H1 (cell line): ENCODE measurements around the gene TSC22D1. TPM values are rescaled to one million over a fixed set of nuclear protein-coding genes. Genes with fewer than 3 reads are reported as not detected.
A peak's percentile ranks its signal among the peaks of the same experiment; 100 is the strongest.

Experiments
- CTCF ChIA-PET: fragments of 300-600 bp; sonication (Branson Sonifier 250); formaldehyde crosslinking; loops from one replicate; lab custom pipeline; 2021; ENCODE audit not compliant: partially characterized antibody; lab: Charles Lee
- POLR2A ChIA-PET: fragments of 300-600 bp; sonication (Branson Sonifier 250); formaldehyde crosslinking; loops from one replicate; lab custom pipeline; 2021; ENCODE audit warnings: inconsistent platforms; ENCODE audit not compliant: partially characterized antibody; lab: Charles Lee
- DNase-seq, 2 experiments: peaks; one replicate each; pipeline versions ENCODE4 v3.0.0 to v3.0.0-alpha.2; 2010 to 2022; ENCODE audit warnings: low spot score in 2 of 2, low read depth in 1 of 2, mixed read lengths in 1 of 2
- FAIRE-seq: peaks from 2 replicates; lab custom pipeline; 2011; peaks lifted over from hg19 to GRCh38; lab: Jason Lieb, UNC
- H2AFZ ChIP-seq: 2 replicates; pipeline ENCODE4 v1.8.1; 2012; ENCODE audit warnings: low read length, inconsistent platforms
- H2AK5ac ChIP-seq: 2 replicates; pipeline ENCODE4 v1.6.1; 2013; ENCODE audit warnings: low read depth, low read length
- H2BK120ac ChIP-seq: replicated peaks from 2 replicates; pipeline ENCODE3; 2013; ENCODE audit warnings: low read depth, low read length, inconsistent platforms
- H2BK12ac ChIP-seq: 2 replicates; pipeline ENCODE4 v1.6.1; 2013; ENCODE audit warnings: low read depth, low read length
- H2BK15ac ChIP-seq: 2 replicates; pipeline ENCODE4 v1.6.1; 2013; ENCODE audit warnings: low read length
- H2BK20ac ChIP-seq: 2 replicates; pipeline ENCODE4 v1.6.1; 2013; ENCODE audit warnings: low read length
- H2BK5ac ChIP-seq: 2 replicates; pipeline ENCODE4 v1.6.1; 2013; ENCODE audit warnings: low read depth, low read length
- H3K14ac ChIP-seq: 2 replicates; pipeline ENCODE4 v1.6.1; 2013; ENCODE audit warnings: inconsistent platforms; ENCODE audit not compliant: insufficient read length
- H3K18ac ChIP-seq: 2 replicates; pipeline ENCODE4 v1.6.1; 2013; ENCODE audit warnings: low read length; ENCODE audit errors: extremely low read depth
- H3K23ac ChIP-seq: 2 replicates; pipeline ENCODE4 v1.6.1; 2013; ENCODE audit warnings: inconsistent platforms; ENCODE audit not compliant: insufficient read length
- H3K23me2 ChIP-seq: 2 replicates; pipeline ENCODE4 v1.6.1; 2013; ENCODE audit warnings: low read depth, low read length
- H3K27ac ChIP-seq: 2 replicates; pipeline ENCODE4 v1.6.1; 2011; ENCODE audit warnings: low read depth, low read length, inconsistent platforms
- H3K27me3 ChIP-seq, 4 experiments: replicated peaks in 1 of 4; 1 replicate in 1 of 4; 2 replicates in 3 of 4; pipeline versions ENCODE4 v1.6.1 to v1.8.1; 2011 to 2013; ENCODE audit warnings: low read length in 3 of 4, mild to moderate bottlenecking in 3 of 4, inconsistent platforms in 2 of 4, mixed read lengths in 2 of 4, moderate library complexity in 1 of 4; ENCODE audit not compliant: control insufficient read depth in 3 of 4, insufficient read depth in 3 of 4; ENCODE audit errors: extremely low read depth in 1 of 4
- H3K36me3 ChIP-seq, 4 experiments: 2 replicates each; pipeline versions ENCODE4 v1.6.1 to v1.8.1; 2011 to 2013; ENCODE audit warnings: mild to moderate bottlenecking in 4 of 4, low read length in 3 of 4, moderate library complexity in 2 of 4, control low read depth in 1 of 4, inconsistent platforms in 1 of 4; ENCODE audit not compliant: insufficient read depth in 4 of 4, control insufficient read depth in 2 of 4
- H3K4ac ChIP-seq: replicated peaks from 2 replicates; pipeline ENCODE3; 2013; ENCODE audit warnings: low read length, low read depth, mixed read lengths, inconsistent platforms; ENCODE audit not compliant: insufficient read length
- H3K4me1 ChIP-seq, 4 experiments: replicated peaks in 1 of 4; 1 replicate in 1 of 4; 2 replicates in 3 of 4; pipeline versions ENCODE4 v1.6.1 to v1.8.1; 2011 to 2013; ENCODE audit warnings: low read length in 3 of 4, inconsistent platforms in 2 of 4, mixed read lengths in 1 of 4; ENCODE audit not compliant: insufficient read depth in 4 of 4, control insufficient read depth in 3 of 4
- H3K4me2 ChIP-seq, 2 experiments: 2 replicates each; pipeline versions ENCODE4 v1.6.1 to v1.8.1; 2011 to 2013; ENCODE audit warnings: low read depth in 2 of 2, low read length in 2 of 2, control low read depth in 1 of 2, inconsistent platforms in 1 of 2, mild to moderate bottlenecking in 1 of 2; ENCODE audit not compliant: insufficient read depth in 1 of 2
- H3K4me3 ChIP-seq, 4 experiments: fragments of 200-600, 300-600 bp in 1 of 4; sonication (generic), shearing (Covaris generic), sonication (Bioruptor Twin) in 1 of 4; 2 replicates each; pipeline versions ENCODE4 v1.5.1 to v1.8.1; 2011 to 2016; ENCODE audit warnings: low read length in 4 of 4, low read depth in 3 of 4, control low read depth in 2 of 4, inconsistent platforms in 2 of 4, mild to moderate bottlenecking in 2 of 4, mixed read lengths in 1 of 4, moderate library complexity in 1 of 4; ENCODE audit not compliant: insufficient read depth in 2 of 4; ENCODE audit errors: extremely low read depth in 1 of 4
- H3K56ac ChIP-seq: replicated peaks from 2 replicates; pipeline ENCODE3; 2013; ENCODE audit warnings: low read depth, mild to moderate bottlenecking, mixed read lengths, low read length, inconsistent platforms; ENCODE audit not compliant: insufficient read length
- H3K79me1 ChIP-seq: 2 replicates; pipeline ENCODE4 v1.6.1; 2013; ENCODE audit warnings: low read depth, low read length, control low read depth
- H3K79me2 ChIP-seq, 2 experiments: 2 replicates each; pipeline versions ENCODE4 v1.6.1 to v1.8.1; 2012 to 2013; ENCODE audit warnings: low read length in 2 of 2, mild to moderate bottlenecking in 2 of 2, inconsistent platforms in 1 of 2; ENCODE audit not compliant: insufficient read depth in 2 of 2, control insufficient read depth in 1 of 2
- H3K9ac ChIP-seq, 4 experiments: replicated peaks in 1 of 4; 1 replicate in 1 of 4; 2 replicates in 3 of 4; pipeline versions ENCODE4 v1.6.1 to v1.8.1; 2011 to 2013; ENCODE audit warnings: low read depth in 3 of 4, low read length in 3 of 4, control low read depth in 2 of 4, mild to moderate bottlenecking in 2 of 4, moderate library complexity in 2 of 4, inconsistent platforms in 1 of 4; ENCODE audit errors: extremely low read depth in 1 of 4
- H3K9me3 ChIP-seq, 2 experiments: 2 replicates each; pipeline versions ENCODE4 v1.6.1 to v1.8.1; 2012 to 2013; ENCODE audit warnings: mild to moderate bottlenecking in 2 of 2, moderate library complexity in 2 of 2, control low read depth in 1 of 2, inconsistent platforms in 1 of 2, low read depth in 1 of 2, low read length in 1 of 2, mixed read lengths in 1 of 2; ENCODE audit not compliant: insufficient read depth in 2 of 2
- H4K20me1 ChIP-seq, 2 experiments: replicated peaks in 1 of 2; 2 replicates each; pipeline versions ENCODE3 to v1.8.1; 2011 to 2013; ENCODE audit warnings: inconsistent platforms in 2 of 2, low read length in 2 of 2, mild to moderate bottlenecking in 1 of 2; ENCODE audit not compliant: insufficient read depth in 2 of 2, control insufficient read depth in 1 of 2
- H4K5ac ChIP-seq: 2 replicates; pipeline ENCODE4 v1.6.1; 2013; ENCODE audit warnings: low read length, low read depth, mixed read lengths, inconsistent platforms; ENCODE audit not compliant: insufficient read length
- H4K8ac ChIP-seq: 2 replicates; pipeline ENCODE4 v1.8.0; 2013; ENCODE audit warnings: mild to moderate bottlenecking, moderate library complexity, low read length, inconsistent platforms; ENCODE audit not compliant: insufficient read depth; ENCODE audit errors: extremely low read depth
- H4K91ac ChIP-seq: replicated peaks from 2 replicates; pipeline ENCODE3; 2013; ENCODE audit warnings: low read length, mixed read lengths, inconsistent platforms; ENCODE audit not compliant: insufficient read length
- SIN3A ChIP-seq, 2 experiments: IDR thresholded peaks in 1 of 2; conservative IDR thresholded peaks in 1 of 2; 2 replicates each; pipeline ENCODE4 v1.6.1; 2011 to 2012; ENCODE audit warnings: low read length in 2 of 2, improper control_type of control experiment in 1 of 2, low read depth in 1 of 2, mild to moderate bottlenecking in 1 of 2
- WGBS, 2 experiments: shearing (Covaris generic) in 1 of 2; methylation state at CpG; one replicate each; pipeline versions ENCODE4 v1.1.6 to v1.1.7; 2013 to 2015; ENCODE audit warnings: low lambda C conversion rate in 2 of 2, mixed read lengths in 2 of 2, inconsistent platforms in 1 of 2, low coverage in 1 of 2, missing lambda C conversion rate in 1 of 2; ENCODE audit not compliant: insufficient replicate concordance in 2 of 2, insufficient coverage in 1 of 2, insufficient read length in 1 of 2; ENCODE audit errors: extremely low coverage in 1 of 2, missing lambda C conversion rate in 1 of 2; 5-methylcytosine and 5-hydroxymethylcytosine counted together
- polyA plus RNA-seq, 7 experiments: library from polyadenylated mRNA; depleted of rRNA in 3 of 7; stranded (reverse) in 5 of 7; unstranded in 2 of 7; fragments of >200 nt in 5 of 7; fragments of 200-250 nt in 2 of 7; gene quantifications; 1 replicate in 5 of 7; 2 replicates in 1 of 7; 4 replicates in 1 of 7; pipeline versions ENCODE4 v1.2.1 to v1.2.3, GENCODE V29; 2011 to 2013; ENCODE audit warnings: missing spikeins in 2 of 7, mixed read lengths in 2 of 7
- total RNA-seq: library from RNA; stranded (reverse); fragmentation: NEBNext Ultra II Directional; extraction: Animal tissue kit (Norgen Biotek cat#: 25700); gene quantifications from 2 replicates; pipeline ENCODE4 v1.2.1, GENCODE V29; 2021
- TF ChIP-seq, protein P1 (sequence below): IDR thresholded peaks from 2 replicates; pipeline ENCODE4 v1.6.1; 2011; ENCODE audit warnings: low read depth, mild to moderate bottlenecking, low read length; ENCODE audit not compliant: insufficient read depth
- TF ChIP-seq, protein P2 (sequence below), 3 experiments: IDR thresholded peaks; 1 replicate in 2 of 3; 2 replicates in 1 of 3; pipeline versions ENCODE4 v1.5.1 to v1.6.1; 2011; ENCODE audit warnings: low read length in 3 of 3, mild to moderate bottlenecking in 3 of 3, inconsistent platforms in 2 of 3, low read depth in 1 of 3, moderate library complexity in 1 of 3; ENCODE audit not compliant: insufficient read depth in 1 of 3; ENCODE audit errors: control extremely low read depth in 1 of 3

Gene TSC22D1
- total and polyA plus RNA-seq, 2 of the 8 experiments (the other 6 are each of a cell fraction or from before 2014, with no cell fraction given): 52.6 to 80.9 TPM

DNA sequence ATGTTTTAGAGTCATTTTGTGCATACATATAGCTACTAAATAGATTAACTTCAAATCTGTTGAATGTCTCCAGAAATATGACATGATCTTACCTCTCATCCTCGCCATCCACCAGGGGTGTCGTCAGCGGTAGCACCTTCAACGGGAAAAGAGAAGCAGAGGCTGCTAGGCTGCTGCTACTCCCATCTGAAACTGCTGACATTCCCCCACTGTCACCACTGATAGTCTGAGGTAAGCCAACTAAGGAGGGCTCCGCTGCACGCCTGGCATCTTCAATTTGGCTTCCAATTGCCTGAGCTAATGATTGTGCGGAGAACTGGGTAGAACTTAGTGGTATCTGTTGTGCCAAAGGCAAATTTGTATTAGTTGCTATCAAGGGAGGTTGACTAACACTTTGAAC, 3.1 kb downstream of the TSC22D1 start:
- H3K18ac ChIP-seq: no peak overlapping the region
- FAIRE-seq (no peak), DNase-seq (no peak)
- no peak overlapping the region for H2BK20ac ChIP-seq
- no peak overlapping the region for H2BK12ac ChIP-seq
- H2AFZ ChIP-seq: no peak overlapping the region
- H3K23me2 ChIP-seq: peaks cover 20% of the 10 kb centered on the region; the same call in 1 of the 2 replicates
- H4K20me1 ChIP-seq: peaks cover 12 to 21% of the 10 kb centered on the region in 2 experiments
- H3K79me2 ChIP-seq: peaks cover 17 to 82% of the 10 kb centered on the region in 2 experiments; a peak in 3 of 4 replicates
- CTCF ChIA-PET: interaction anchor here (0.6 to 2.2 kb wide), 10 partner anchors 12 to 665 kb away, joined by 3 to 17 read pairs (median 4); no protein-coding TSS in a partner anchor
- H4K91ac ChIP-seq: no peak overlapping the region
- no peaks in the 10 kb centered on the region for H3K9me3 ChIP-seq
- WGBS, 2 experiments: 39% methylated on average over 7 of the region's 7 CpGs; no CpG with 5 or more reads in 1 of the 2 experiments
- H3K36me3 ChIP-seq: peaks cover 0 to 25% (median 1%) of the 10 kb centered on the region in 4 experiments; a peak in 3 of 8 replicates
- no peak overlapping the region for H2AK5ac ChIP-seq
- no peak overlapping the region for H3K56ac ChIP-seq
- no peak overlapping the region for H3K14ac ChIP-seq
- no peak overlapping the region for H3K23ac ChIP-seq
- H3K27ac ChIP-seq: no peak overlapping the region
- H4K5ac ChIP-seq: no peak overlapping the region
- no peak overlapping the region for H2BK120ac ChIP-seq
- H2BK15ac ChIP-seq: no peak overlapping the region
- TF ChIP-seq, protein P1, sequence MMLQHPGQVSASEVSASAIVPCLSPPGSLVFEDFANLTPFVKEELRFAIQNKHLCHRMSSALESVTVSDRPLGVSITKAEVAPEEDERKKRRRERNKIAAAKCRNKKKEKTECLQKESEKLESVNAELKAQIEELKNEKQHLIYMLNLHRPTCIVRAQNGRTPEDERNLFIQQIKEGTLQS: no peak
- peak in 1 of 2 experiments; percentile 73; a peak in 1 of 4 replicates for TF ChIP-seq SIN3A (conservative IDR thresholded peaks at IDR 0.05 in 1 of 2, IDR thresholded peaks at IDR 0.05 in 1 of 2; ENCODE audit: low read depth in 1 of 2, low read length in 2 of 2)
- TF ChIP-seq, protein P2, sequence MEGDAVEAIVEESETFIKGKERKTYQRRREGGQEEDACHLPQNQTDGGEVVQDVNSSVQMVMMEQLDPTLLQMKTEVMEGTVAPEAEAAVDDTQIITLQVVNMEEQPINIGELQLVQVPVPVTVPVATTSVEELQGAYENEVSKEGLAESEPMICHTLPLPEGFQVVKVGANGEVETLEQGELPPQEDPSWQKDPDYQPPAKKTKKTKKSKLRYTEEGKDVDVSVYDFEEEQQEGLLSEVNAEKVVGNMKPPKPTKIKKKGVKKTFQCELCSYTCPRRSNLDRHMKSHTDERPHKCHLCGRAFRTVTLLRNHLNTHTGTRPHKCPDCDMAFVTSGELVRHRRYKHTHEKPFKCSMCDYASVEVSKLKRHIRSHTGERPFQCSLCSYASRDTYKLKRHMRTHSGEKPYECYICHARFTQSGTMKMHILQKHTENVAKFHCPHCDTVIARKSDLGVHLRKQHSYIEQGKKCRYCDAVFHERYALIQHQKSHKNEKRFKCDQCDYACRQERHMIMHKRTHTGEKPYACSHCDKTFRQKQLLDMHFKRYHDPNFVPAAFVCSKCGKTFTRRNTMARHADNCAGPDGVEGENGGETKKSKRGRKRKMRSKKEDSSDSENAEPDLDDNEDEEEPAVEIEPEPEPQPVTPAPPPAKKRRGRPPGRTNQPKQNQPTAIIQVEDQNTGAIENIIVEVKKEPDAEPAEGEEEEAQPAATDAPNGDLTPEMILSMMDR (IDR thresholded peaks at IDR 0.05; ENCODE audit: control extremely low read depth in 1 of 3, insufficient read depth in 1 of 3, low read depth in 1 of 3, low read length in 3 of 3): peak in 1 of 3 experiments; percentile 17; a peak in 2 of 4 replicates
- H4K8ac ChIP-seq: no peak overlapping the region
- no peak overlapping the region for H3K4ac ChIP-seq
- H2BK5ac ChIP-seq: no peak overlapping the region
- POLR2A ChIA-PET: interaction anchor here (1.3 to 1.6 kb wide), 3 partner anchors 9 to 65 kb away, joined by 3 to 5 read pairs (median 4); no protein-coding TSS in a partner anchor
- peaks cover 6% of the 10 kb centered on the region for H3K79me1 ChIP-seq
- no peak overlapping the region; a peak in 1 of 7 replicates for H3K9ac ChIP-seq
- H3K4me3 ChIP-seq: peak overlapping the region; percentile 4 to 96 (median 46); a peak in 6 of 8 replicates
- H3K4me2 ChIP-seq: peak overlapping the region; percentile 80 to 83
- H3K27me3 ChIP-seq: no peaks in the 10 kb centered on the region
- H3K4me1 ChIP-seq: peaks cover 15 to 25% (median 18%) of the 10 kb centered on the region in 4 experiments; a peak in 6 of 7 replicates
